ENCODE measurements around the gene DRC1. TPM values are rescaled to one million over a fixed set of nuclear protein-coding genes. Genes with fewer than 3 reads are reported as not detected.
"Not testable (repeated sequence)": the region's sequence is repeated elsewhere in the genome, so short reads cannot be mapped to it uniquely, and the experiment has no call there.

Gene DRC1
- polyA plus RNA-seq: not detected

GRCh38 chr2:26401739-26402541 lies at the start of gene DRC1:
Gene DRC1 (plus strand): TSS chr2:26401920. CDS start chr2:26401990, 70 bp downstream.
- Mint-ChIP-seq H3K4me1 (peaks cover 0 to under 1% (median 0%) of the 10 kb centered on the region in 3 donors), H3K4me3 (peak within 1 kb of the TSS in 1 of 4 donors; percentile 3), H3K36me3 (peaks cover under 1% of the 10 kb centered on the region)

GRCh38 chr2:26352892-26353291 lies 48.8 kb upstream of the DRC1 start:
- Mint-ChIP-seq H3K4me1 (peaks cover 12 to 25% (median 13%) of the 10 kb centered on the region in 3 donors), H3K4me3 (no peak overlapping the region), H3K27me3 (no peaks in the 10 kb centered on the region), H3K36me3 (peaks cover 2% of the 10 kb centered on the region), H3K27ac (no peak overlapping the region), H3K9me3 (no peaks in the 10 kb centered on the region)

More at GRCh38 chr2:26401739-26402541, at the start of gene DRC1:
- Mint-ChIP-seq H3K9me3 (no peaks in the 10 kb centered on the region), H3K27ac (no peak within 1 kb of the TSS), H3K27me3 (peaks cover 14% of the 10 kb centered on the region)

- peaks cover 8 to 24% (median 12%) of the 10 kb centered on the region in 3 donors for H3K4me1 Mint-ChIP-seq
- not testable (repeated sequence) for H3K27me3 Mint-ChIP-seq, H3K9me3 Mint-ChIP-seq, H3K36me3 Mint-ChIP-seq, H3K27ac Mint-ChIP-seq
- H3K4me3 Mint-ChIP-seq: peak overlapping the region in 1 of 4 donors; percentile 67
These were observed 47.3 kb upstream of the DRC1 start for GRCh38 chr2:26354469-26354868.

GRCh38 chr2:26355038-26355995 lies 46.4 kb upstream of the DRC1 start:
- Mint-ChIP-seq H3K27ac (peak overlapping the region in 1 of 3 donors; percentile 66), H3K27me3 (no peaks in the 10 kb centered on the region), H3K36me3 (peaks cover 2% of the 10 kb centered on the region), H3K4me1 (peaks cover 11 to 26% (median 12%) of the 10 kb centered on the region in 3 donors), H3K9me3 (no peaks in the 10 kb centered on the region), H3K4me3 (peak overlapping the region in 1 of 4 donors; percentile 55)

GRCh38 chr2:26356111-26356510 lies 45.6 kb upstream of the DRC1 start:
- Mint-ChIP-seq H3K27ac (peak overlapping the region in 1 of 3 donors; percentile 66), H3K4me1 (peaks cover 9 to 27% (median 12%) of the 10 kb centered on the region in 3 donors), H3K4me3 (no peak overlapping the region)

GRCh38 chr2:26356771-26357170 lies 44.9 kb upstream of the DRC1 start:
- Mint-ChIP-seq H3K4me1 (peaks cover 6 to 25% (median 12%) of the 10 kb centered on the region in 3 donors), H3K36me3 (peaks cover 2% of the 10 kb centered on the region), H3K9me3 (no peaks in the 10 kb centered on the region), H3K27me3 (no peaks in the 10 kb centered on the region), H3K4me3 (no peak overlapping the region), H3K27ac (peak overlapping the region in 1 of 3 donors; percentile 29)

More at GRCh38 chr2:26356111-26356510, 45.6 kb upstream of the DRC1 start:
- Mint-ChIP-seq H3K36me3 (peaks cover 2% of the 10 kb centered on the region), H3K27me3 (no peaks in the 10 kb centered on the region), H3K9me3 (no peaks in the 10 kb centered on the region)

GRCh38 chr2:26359886-26360473 lies 41.7 kb upstream of the DRC1 start:
- Mint-ChIP-seq H3K27ac (peak overlapping the region in 1 of 3 donors; percentile 33), H3K27me3 (no peaks in the 10 kb centered on the region), H3K9me3 (no peaks in the 10 kb centered on the region), H3K36me3 (peaks cover 4% of the 10 kb centered on the region), H3K4me3 (no peak overlapping the region), H3K4me1 (peaks cover 5 to 21% (median 20%) of the 10 kb centered on the region in 3 donors)

GRCh38 chr2:26363323-26363722 lies 38.4 kb upstream of the DRC1 start:
- H3K27ac Mint-ChIP-seq: no peak overlapping the region
- no peaks in the 10 kb centered on the region for H3K9me3 Mint-ChIP-seq
- H3K4me1 Mint-ChIP-seq: peaks cover 5 to 18% (median 12%) of the 10 kb centered on the region in 3 donors
- H3K27me3 Mint-ChIP-seq: no peaks in the 10 kb centered on the region
- no peak overlapping the region for H3K4me3 Mint-ChIP-seq
- H3K36me3 Mint-ChIP-seq: peaks cover 8% of the 10 kb centered on the region

GRCh38 chr2:26363958-26364357 lies 37.8 kb upstream of the DRC1 start:
- peak overlapping the region in 1 of 4 donors; percentile 27 for H3K4me3 Mint-ChIP-seq
- H3K36me3 Mint-ChIP-seq: peaks cover 8% of the 10 kb centered on the region
- peaks cover 5 to 16% (median 12%) of the 10 kb centered on the region in 3 donors for H3K4me1 Mint-ChIP-seq
- H3K9me3 Mint-ChIP-seq: no peaks in the 10 kb centered on the region
- no peak overlapping the region for H3K27ac Mint-ChIP-seq
- H3K27me3 Mint-ChIP-seq: no peaks in the 10 kb centered on the region

GRCh38 chr2:26364669-26365068 lies 37.1 kb upstream of the DRC1 start:
- H3K27me3 Mint-ChIP-seq: no peaks in the 10 kb centered on the region
- H3K9me3 Mint-ChIP-seq: no peaks in the 10 kb centered on the region
- H3K4me1 Mint-ChIP-seq: peaks cover 4 to 12% (median 12%) of the 10 kb centered on the region in 3 donors
- no peak overlapping the region for H3K4me3 Mint-ChIP-seq
- H3K27ac Mint-ChIP-seq: no peak overlapping the region
- H3K36me3 Mint-ChIP-seq: peaks cover 8% of the 10 kb centered on the region

GRCh38 chr2:26366957-26367356 lies 34.8 kb upstream of the DRC1 start:
- Mint-ChIP-seq H3K27me3 (no peaks in the 10 kb centered on the region), H3K4me1 (peaks cover 3 to 8% (median 7%) of the 10 kb centered on the region in 3 donors), H3K36me3 (peaks cover 9% of the 10 kb centered on the region), H3K4me3 (no peak overlapping the region), H3K9me3 (no peaks in the 10 kb centered on the region), H3K27ac (no peak overlapping the region)

- not testable (repeated sequence) for H3K36me3 Mint-ChIP-seq, H3K4me3 Mint-ChIP-seq, H3K27me3 Mint-ChIP-seq, H3K9me3 Mint-ChIP-seq, H3K4me1 Mint-ChIP-seq
- H3K27ac Mint-ChIP-seq: peak overlapping the region in 1 of 3 donors; percentile 65
These were observed 32.1 kb upstream of the DRC1 start for GRCh38 chr2:26369664-26370063.

- not testable (repeated sequence) for H3K9me3 Mint-ChIP-seq, H3K27me3 Mint-ChIP-seq, H3K4me3 Mint-ChIP-seq, H3K4me1 Mint-ChIP-seq, H3K36me3 Mint-ChIP-seq, H3K27ac Mint-ChIP-seq
These were observed 30.8 kb upstream of the DRC1 start for GRCh38 chr2:26370909-26371308.

- H3K9me3 Mint-ChIP-seq: no peaks in the 10 kb centered on the region
- no peak overlapping the region for H3K27ac Mint-ChIP-seq
- H3K4me3 Mint-ChIP-seq: no peak overlapping the region
- peaks cover 1 to 8% (median 4%) of the 10 kb centered on the region in 3 donors for H3K4me1 Mint-ChIP-seq
- peaks cover 12% of the 10 kb centered on the region for H3K36me3 Mint-ChIP-seq
- no peaks in the 10 kb centered on the region for H3K27me3 Mint-ChIP-seq
These were observed 24.9 kb upstream of the DRC1 start for GRCh38 chr2:26376799-26377198.

GRCh38 chr2:26380281-26380680 lies 21.4 kb upstream of the DRC1 start:
- H3K4me1 Mint-ChIP-seq: peaks cover 5 to 14% (median 5%) of the 10 kb centered on the region in 3 donors
- no peak overlapping the region for H3K27ac Mint-ChIP-seq
- peaks cover 17% of the 10 kb centered on the region for H3K36me3 Mint-ChIP-seq
- H3K4me3 Mint-ChIP-seq: no peak overlapping the region
- no peaks in the 10 kb centered on the region for H3K27me3 Mint-ChIP-seq
- H3K9me3 Mint-ChIP-seq: no peaks in the 10 kb centered on the region
